ENCODE results near the gene SAMHD1.

DNA sequence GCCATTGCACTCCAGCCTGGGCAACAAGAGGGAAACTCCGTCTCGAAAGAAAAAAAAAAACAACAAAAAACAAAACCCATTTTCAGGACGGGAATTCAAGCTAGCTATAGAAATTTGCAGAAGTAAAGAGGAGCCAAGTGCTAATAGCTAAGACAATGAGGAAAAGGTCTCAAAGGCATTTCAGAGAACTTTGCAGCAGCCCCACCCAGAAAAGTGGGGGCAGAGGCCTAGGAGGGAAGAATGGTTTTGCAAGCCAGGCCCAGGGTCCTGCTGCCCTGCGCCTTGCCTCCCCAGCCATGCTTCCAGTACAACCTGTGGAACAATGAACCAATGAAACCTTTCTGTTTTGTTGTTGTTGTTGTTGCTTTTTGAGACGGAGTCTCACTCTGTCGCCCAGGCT lies 38.3 kb upstream of the SAMHD1 start:
- TF ChIP-seq YY1 (IDR thresholded peaks at IDR 0.05; ENCODE audit: insufficient read depth, insufficient read length) = no peak
- no peak for TF ChIP-seq SUZ12 (IDR thresholded peaks at IDR 0.05; ENCODE audit: extremely low read depth, insufficient read depth, insufficient read length)
- no peak for TF ChIP-seq ZNF274 (IDR thresholded peaks at IDR 0.05; ENCODE audit: low read depth, low read length)
